ENCODE data around the gene OLIG3. TPM values are rescaled to one million over a fixed set of nuclear protein-coding genes. Genes with fewer than 3 reads are reported as not detected.

The OLIG3 gene
- total and polyA plus RNA-seq, 2 of the 13 experiments (the other 11 are each of a cell fraction or from before 2014, with no cell fraction given) = not detected

DNA sequence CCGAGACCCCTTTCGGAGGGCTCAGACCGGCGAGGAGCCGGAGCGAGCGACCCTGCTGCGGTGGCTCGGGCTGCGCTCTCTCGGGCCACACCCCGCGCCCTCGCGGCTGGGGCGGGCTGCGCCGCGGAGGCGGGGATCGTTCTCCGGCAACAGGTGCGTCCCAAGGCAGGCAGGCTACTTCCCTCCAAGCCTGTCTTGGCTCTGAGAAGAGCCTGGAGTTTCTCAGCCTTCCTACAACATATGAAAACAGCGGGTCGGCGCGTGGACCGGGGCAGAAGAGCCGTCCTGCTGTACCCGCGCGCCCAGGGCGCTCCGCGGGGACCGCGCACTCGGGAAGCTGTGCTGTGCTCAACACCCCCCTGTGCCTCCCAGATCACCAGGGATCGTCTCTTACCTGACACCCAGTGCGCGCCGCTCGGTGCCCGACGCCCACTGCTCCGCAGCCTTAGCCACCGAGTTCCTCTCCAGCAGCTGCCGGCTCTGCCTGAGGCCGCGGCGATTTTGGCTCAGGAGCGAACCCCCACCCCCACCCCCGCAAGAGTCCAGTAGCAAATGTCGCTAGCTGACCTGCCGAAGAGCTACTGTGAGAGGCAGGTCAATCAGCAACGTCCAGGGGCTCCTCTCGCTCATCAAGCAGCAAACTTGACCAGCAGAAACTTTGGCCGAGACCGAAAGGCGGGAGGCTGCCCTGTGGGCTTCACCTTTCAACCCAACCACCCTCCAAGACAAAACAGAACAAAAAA, 3.7 kb upstream of the OLIG3 start:
- Histone ChIP-seq H3K4me2 (ENCODE audit: low read depth, low read length) (peak overlapping the region; percentile 78), H3K27me3 (ENCODE audit: control insufficient read depth in 1 of 2, insufficient read depth in 2 of 2, low read length in 2 of 2) (peaks cover 16 to 62% of the 10 kb centered on the region in 2 experiments), H3K27ac (ENCODE audit: extremely low read length, insufficient read depth, low read length) (no peak overlapping the region), H3K4me1 (ENCODE audit: insufficient read depth, low read length) (peaks cover 13% of the 10 kb centered on the region; the same call in 1 of the 2 replicates), H4K20me1 (ENCODE audit: insufficient read depth, low read length) (no peaks in the 10 kb centered on the region), H3K79me2 (ENCODE audit: insufficient read depth, low read length) (no peaks in the 10 kb centered on the region), H3K4me3 (replicated peaks in 1 of 3; ENCODE audit: insufficient read depth in 1 of 3, low read depth in 2 of 3, low read length in 3 of 3) (peak overlapping the region; percentile 17 to 64 (median 48); a peak in 5 of 6 replicates), H3K9me3 (ENCODE audit: low read length) (no peaks in the 10 kb centered on the region), H2AFZ (ENCODE audit: low read length) (peak overlapping the region; percentile 23), H3K9ac (ENCODE audit: insufficient read depth, low read depth, low read length) (no peak overlapping the region; the same call in 1 of the 2 replicates), H3K36me3 (replicated peaks in 1 of 2; ENCODE audit: control insufficient read depth in 1 of 2, insufficient read depth in 2 of 2, low read length in 2 of 2) (no peaks in the 10 kb centered on the region)
- no peak for FAIRE-seq
- ATAC-seq = peak; percentile 79
- BruUV-seq (replicated peaks) = no TSS peak
- WGBS (ENCODE audit: low lambda C conversion rate) = 10% methylated on average over 23 of the region's 60 CpGs
- in situ Hi-C loops (cut with HindIII; ENCODE audit: extremely low pct_ligation_motif_present, low pct_unique_long_range_greater_than_20kb) = no loop called here
- ChIA-PET CTCF (ENCODE audit: low intra/inter-chr PET ratio, low total read pairs) (no interaction called here), POLR2A (no interaction called here)
- DNase-seq (ENCODE audit: low spot score) = no peak
- intact Hi-C loops (cut with micrococcal nuclease; ENCODE audit: unreplicated experiment) = no loop called here
- TF ChIP-seq KDM5B (CRISPR knock-in tag; IDR thresholded peaks at IDR 0.05; ENCODE audit: borderline replicate concordance) (peak; percentile 47; the same call in 1 of the 2 replicates), MTF2 (CRISPR knock-in tag; IDR thresholded peaks at IDR 0.05; ENCODE audit: borderline replicate concordance) (peak; percentile 97), ZNF501 (CRISPR knock-in tag; IDR thresholded peaks at IDR 0.05) (0 out of 2 replicates have a peak, but pooled peaks have one; percentile 28), ZNF776 (CRISPR knock-in tag; IDR thresholded peaks at IDR 0.05) (0 out of 2 replicates have a peak, but pooled peaks have one; percentile 34), MTA3 (CRISPR knock-in tag; IDR thresholded peaks at IDR 0.05) (no peak), CHD2 (IDR thresholded peaks at IDR 0.05; ENCODE audit: low read depth, low read length) (no peak), MLLT10 (CRISPR knock-in tag; IDR thresholded peaks at IDR 0.05) (no peak), MTA1 (CRISPR knock-in tag; IDR thresholded peaks at IDR 0.05; ENCODE audit: borderline replicate concordance) (peak; percentile 26; the same call in 1 of the 2 replicates)
- TF ChIP-seq, protein P1, sequence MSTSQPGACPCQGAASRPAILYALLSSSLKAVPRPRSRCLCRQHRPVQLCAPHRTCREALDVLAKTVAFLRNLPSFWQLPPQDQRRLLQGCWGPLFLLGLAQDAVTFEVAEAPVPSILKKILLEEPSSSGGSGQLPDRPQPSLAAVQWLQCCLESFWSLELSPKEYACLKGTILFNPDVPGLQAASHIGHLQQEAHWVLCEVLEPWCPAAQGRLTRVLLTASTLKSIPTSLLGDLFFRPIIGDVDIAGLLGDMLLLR (CRISPR knock-in tag; IDR thresholded peaks at IDR 0.05) = 0 out of 2 replicates have a peak, but pooled peaks have one; percentile 38
- TF ChIP-seq, protein P2, sequence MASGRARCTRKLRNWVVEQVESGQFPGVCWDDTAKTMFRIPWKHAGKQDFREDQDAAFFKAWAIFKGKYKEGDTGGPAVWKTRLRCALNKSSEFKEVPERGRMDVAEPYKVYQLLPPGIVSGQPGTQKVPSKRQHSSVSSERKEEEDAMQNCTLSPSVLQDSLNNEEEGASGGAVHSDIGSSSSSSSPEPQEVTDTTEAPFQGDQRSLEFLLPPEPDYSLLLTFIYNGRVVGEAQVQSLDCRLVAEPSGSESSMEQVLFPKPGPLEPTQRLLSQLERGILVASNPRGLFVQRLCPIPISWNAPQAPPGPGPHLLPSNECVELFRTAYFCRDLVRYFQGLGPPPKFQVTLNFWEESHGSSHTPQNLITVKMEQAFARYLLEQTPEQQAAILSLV (CRISPR knock-in tag; IDR thresholded peaks at IDR 0.05; ENCODE audit: borderline replicate concordance) = peak; percentile 20; the same call in 1 of the 2 replicates
- TF ChIP-seq, protein P3, sequence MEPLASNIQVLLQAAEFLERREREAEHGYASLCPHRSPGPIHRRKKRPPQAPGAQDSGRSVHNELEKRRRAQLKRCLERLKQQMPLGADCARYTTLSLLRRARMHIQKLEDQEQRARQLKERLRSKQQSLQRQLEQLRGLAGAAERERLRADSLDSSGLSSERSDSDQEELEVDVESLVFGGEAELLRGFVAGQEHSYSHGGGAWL (CRISPR knock-in tag; IDR thresholded peaks at IDR 0.05) = 0 out of 2 replicates have a peak, but pooled peaks have one; percentile 47
- TF ChIP-seq, protein P4, sequence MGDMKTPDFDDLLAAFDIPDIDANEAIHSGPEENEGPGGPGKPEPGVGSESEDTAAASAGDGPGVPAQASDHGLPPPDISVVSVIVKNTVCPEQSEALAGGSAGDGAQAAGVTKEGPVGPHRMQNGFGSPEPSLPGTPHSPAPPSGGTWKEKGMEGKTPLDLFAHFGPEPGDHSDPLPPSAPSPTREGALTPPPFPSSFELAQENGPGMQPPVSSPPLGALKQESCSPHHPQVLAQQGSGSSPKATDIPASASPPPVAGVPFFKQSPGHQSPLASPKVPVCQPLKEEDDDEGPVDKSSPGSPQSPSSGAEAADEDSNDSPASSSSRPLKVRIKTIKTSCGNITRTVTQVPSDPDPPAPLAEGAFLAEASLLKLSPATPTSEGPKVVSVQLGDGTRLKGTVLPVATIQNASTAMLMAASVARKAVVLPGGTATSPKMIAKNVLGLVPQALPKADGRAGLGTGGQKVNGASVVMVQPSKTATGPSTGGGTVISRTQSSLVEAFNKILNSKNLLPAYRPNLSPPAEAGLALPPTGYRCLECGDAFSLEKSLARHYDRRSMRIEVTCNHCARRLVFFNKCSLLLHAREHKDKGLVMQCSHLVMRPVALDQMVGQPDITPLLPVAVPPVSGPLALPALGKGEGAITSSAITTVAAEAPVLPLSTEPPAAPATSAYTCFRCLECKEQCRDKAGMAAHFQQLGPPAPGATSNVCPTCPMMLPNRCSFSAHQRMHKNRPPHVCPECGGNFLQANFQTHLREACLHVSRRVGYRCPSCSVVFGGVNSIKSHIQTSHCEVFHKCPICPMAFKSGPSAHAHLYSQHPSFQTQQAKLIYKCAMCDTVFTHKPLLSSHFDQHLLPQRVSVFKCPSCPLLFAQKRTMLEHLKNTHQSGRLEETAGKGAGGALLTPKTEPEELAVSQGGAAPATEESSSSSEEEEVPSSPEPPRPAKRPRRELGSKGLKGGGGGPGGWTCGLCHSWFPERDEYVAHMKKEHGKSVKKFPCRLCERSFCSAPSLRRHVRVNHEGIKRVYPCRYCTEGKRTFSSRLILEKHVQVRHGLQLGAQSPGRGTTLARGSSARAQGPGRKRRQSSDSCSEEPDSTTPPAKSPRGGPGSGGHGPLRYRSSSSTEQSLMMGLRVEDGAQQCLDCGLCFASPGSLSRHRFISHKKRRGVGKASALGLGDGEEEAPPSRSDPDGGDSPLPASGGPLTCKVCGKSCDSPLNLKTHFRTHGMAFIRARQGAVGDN (CRISPR knock-in tag; IDR thresholded peaks at IDR 0.05) = peak; percentile 51
- TF ChIP-seq, protein P5, sequence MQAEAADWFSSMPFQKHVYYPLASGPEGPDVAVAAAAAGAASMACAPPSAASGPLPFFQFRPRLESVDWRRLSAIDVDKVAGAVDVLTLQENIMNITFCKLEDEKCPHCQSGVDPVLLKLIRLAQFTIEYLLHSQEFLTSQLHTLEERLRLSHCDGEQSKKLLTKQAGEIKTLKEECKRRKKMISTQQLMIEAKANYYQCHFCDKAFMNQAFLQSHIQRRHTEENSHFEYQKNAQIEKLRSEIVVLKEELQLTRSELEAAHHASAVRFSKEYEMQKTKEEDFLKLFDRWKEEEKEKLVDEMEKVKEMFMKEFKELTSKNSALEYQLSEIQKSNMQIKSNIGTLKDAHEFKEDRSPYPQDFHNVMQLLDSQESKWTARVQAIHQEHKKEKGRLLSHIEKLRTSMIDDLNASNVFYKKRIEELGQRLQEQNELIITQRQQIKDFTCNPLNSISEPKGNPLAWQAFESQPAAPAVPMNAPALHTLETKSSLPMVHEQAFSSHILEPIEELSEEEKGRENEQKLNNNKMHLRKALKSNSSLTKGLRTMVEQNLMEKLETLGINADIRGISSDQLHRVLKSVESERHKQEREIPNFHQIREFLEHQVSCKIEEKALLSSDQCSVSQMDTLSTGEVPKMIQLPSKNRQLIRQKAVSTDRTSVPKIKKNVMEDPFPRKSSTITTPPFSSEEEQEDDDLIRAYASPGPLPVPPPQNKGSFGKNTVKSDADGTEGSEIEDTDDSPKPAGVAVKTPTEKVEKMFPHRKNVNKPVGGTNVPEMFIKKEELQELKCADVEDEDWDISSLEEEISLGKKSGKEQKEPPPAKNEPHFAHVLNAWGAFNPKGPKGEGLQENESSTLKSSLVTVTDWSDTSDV (CRISPR knock-in tag; IDR thresholded peaks at IDR 0.05) = 0 out of 2 replicates have a peak, but pooled peaks have one; percentile 54

Data from HepG2 (cell line).